ENCODE measurements around the gene STX11. TPM values are rescaled to one million over a fixed set of nuclear protein-coding genes. Genes with fewer than 3 reads are reported as not detected.

STX11 gene
- total RNA-seq, 1 experiment from 2014 or later, result 0.17 TPM

DNA sequence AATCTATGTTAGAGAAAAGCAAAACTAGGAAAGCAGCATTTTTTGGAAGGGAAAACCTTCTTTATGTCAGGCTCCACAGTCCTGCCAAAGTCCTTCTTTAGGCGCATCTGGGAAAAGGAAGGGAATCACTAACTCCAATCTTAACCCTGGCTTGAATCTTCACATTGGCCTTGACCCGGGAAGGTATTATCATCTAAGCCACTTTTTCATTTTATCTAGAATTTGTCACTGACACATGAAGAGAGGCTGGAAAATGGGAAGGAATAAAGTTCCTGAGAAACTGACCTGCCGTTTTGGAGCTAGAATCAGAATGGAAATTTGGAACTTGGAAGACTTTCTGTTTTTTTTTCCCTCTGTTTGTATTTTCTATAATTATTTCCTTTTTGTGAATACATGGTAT is 81.4 kb downstream of the STX11 start:
- no peak overlapping the region for H3K4me3 Mint-ChIP-seq
- H3K9me3 Mint-ChIP-seq, result peaks cover 19% of the 10 kb centered on the region
- no peak for ATAC-seq
- CTCF ChIA-PET, result interaction anchor here (2.5 kb wide), 1 partner anchor 13 kb away, joined by 12 read pairs; no protein-coding TSS in a partner anchor
- TF ChIP-seq NR2C2 (CRISPR knock-in tag; IDR thresholded peaks at IDR 0.05) (no peak), ZNF219 (CRISPR knock-in tag; IDR thresholded peaks at IDR 0.05; ENCODE audit: borderline replicate concordance) (no peak), CBFB (CRISPR knock-in tag; IDR thresholded peaks at IDR 0.05; ENCODE audit: low read depth) (no peak), ESRRA (CRISPR knock-in tag; IDR thresholded peaks at IDR 0.05; ENCODE audit: borderline replicate concordance) (no peak), TCF7 (CRISPR knock-in tag; IDR thresholded peaks at IDR 0.05; ENCODE audit: low read depth) (no peak), JUN (CRISPR knock-in tag; IDR thresholded peaks at IDR 0.05) (no peak), SOX15 (CRISPR knock-in tag; IDR thresholded peaks at IDR 0.05) (no peak), SMAD4 (CRISPR knock-in tag; IDR thresholded peaks at IDR 0.05) (no peak), ZNF317 (CRISPR knock-in tag; IDR thresholded peaks at IDR 0.05; ENCODE audit: borderline replicate concordance, low read depth) (no peak)
- TF ChIP-seq, protein P1, sequence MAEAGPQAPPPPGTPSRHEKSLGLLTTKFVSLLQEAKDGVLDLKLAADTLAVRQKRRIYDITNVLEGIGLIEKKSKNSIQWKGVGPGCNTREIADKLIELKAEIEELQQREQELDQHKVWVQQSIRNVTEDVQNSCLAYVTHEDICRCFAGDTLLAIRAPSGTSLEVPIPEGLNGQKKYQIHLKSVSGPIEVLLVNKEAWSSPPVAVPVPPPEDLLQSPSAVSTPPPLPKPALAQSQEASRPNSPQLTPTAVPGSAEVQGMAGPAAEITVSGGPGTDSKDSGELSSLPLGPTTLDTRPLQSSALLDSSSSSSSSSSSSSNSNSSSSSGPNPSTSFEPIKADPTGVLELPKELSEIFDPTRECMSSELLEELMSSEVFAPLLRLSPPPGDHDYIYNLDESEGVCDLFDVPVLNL (CRISPR knock-in tag; IDR thresholded peaks at IDR 0.05; ENCODE audit: borderline replicate concordance, low read depth), result no peak
- TF ChIP-seq, protein P2, sequence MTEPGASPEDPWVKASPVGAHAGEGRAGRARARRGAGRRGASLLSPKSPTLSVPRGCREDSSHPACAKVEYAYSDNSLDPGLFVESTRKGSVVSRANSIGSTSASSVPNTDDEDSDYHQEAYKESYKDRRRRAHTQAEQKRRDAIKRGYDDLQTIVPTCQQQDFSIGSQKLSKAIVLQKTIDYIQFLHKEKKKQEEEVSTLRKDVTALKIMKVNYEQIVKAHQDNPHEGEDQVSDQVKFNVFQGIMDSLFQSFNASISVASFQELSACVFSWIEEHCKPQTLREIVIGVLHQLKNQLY (CRISPR knock-in tag; IDR thresholded peaks at IDR 0.05), result no peak
- TF ChIP-seq, protein P3, sequence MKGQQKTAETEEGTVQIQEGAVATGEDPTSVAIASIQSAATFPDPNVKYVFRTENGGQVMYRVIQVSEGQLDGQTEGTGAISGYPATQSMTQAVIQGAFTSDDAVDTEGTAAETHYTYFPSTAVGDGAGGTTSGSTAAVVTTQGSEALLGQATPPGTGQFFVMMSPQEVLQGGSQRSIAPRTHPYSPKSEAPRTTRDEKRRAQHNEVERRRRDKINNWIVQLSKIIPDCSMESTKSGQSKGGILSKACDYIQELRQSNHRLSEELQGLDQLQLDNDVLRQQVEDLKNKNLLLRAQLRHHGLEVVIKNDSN (CRISPR knock-in tag; IDR thresholded peaks at IDR 0.05), result no peak
- TF ChIP-seq, protein P4, sequence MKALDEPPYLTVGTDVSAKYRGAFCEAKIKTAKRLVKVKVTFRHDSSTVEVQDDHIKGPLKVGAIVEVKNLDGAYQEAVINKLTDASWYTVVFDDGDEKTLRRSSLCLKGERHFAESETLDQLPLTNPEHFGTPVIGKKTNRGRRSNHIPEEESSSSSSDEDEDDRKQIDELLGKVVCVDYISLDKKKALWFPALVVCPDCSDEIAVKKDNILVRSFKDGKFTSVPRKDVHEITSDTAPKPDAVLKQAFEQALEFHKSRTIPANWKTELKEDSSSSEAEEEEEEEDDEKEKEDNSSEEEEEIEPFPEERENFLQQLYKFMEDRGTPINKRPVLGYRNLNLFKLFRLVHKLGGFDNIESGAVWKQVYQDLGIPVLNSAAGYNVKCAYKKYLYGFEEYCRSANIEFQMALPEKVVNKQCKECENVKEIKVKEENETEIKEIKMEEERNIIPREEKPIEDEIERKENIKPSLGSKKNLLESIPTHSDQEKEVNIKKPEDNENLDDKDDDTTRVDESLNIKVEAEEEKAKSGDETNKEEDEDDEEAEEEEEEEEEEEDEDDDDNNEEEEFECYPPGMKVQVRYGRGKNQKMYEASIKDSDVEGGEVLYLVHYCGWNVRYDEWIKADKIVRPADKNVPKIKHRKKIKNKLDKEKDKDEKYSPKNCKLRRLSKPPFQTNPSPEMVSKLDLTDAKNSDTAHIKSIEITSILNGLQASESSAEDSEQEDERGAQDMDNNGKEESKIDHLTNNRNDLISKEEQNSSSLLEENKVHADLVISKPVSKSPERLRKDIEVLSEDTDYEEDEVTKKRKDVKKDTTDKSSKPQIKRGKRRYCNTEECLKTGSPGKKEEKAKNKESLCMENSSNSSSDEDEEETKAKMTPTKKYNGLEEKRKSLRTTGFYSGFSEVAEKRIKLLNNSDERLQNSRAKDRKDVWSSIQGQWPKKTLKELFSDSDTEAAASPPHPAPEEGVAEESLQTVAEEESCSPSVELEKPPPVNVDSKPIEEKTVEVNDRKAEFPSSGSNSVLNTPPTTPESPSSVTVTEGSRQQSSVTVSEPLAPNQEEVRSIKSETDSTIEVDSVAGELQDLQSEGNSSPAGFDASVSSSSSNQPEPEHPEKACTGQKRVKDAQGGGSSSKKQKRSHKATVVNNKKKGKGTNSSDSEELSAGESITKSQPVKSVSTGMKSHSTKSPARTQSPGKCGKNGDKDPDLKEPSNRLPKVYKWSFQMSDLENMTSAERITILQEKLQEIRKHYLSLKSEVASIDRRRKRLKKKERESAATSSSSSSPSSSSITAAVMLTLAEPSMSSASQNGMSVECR (CRISPR knock-in tag; IDR thresholded peaks at IDR 0.05; ENCODE audit: borderline replicate concordance), result no peak
- TF ChIP-seq, protein P5, sequence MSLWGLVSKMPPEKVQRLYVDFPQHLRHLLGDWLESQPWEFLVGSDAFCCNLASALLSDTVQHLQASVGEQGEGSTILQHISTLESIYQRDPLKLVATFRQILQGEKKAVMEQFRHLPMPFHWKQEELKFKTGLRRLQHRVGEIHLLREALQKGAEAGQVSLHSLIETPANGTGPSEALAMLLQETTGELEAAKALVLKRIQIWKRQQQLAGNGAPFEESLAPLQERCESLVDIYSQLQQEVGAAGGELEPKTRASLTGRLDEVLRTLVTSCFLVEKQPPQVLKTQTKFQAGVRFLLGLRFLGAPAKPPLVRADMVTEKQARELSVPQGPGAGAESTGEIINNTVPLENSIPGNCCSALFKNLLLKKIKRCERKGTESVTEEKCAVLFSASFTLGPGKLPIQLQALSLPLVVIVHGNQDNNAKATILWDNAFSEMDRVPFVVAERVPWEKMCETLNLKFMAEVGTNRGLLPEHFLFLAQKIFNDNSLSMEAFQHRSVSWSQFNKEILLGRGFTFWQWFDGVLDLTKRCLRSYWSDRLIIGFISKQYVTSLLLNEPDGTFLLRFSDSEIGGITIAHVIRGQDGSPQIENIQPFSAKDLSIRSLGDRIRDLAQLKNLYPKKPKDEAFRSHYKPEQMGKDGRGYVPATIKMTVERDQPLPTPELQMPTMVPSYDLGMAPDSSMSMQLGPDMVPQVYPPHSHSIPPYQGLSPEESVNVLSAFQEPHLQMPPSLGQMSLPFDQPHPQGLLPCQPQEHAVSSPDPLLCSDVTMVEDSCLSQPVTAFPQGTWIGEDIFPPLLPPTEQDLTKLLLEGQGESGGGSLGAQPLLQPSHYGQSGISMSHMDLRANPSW (CRISPR knock-in tag; conservative IDR thresholded peaks at IDR 0.05; ENCODE audit: low read depth), result no peak
- peaks cover 33% of the 10 kb centered on the region for H3K4me1 Mint-ChIP-seq
- peak overlapping the region; percentile 27; the same call in 1 of the 2 replicates for H3K27ac Mint-ChIP-seq
- no peaks in the 10 kb centered on the region; the same call in 1 of the 2 replicates for H3K27me3 Mint-ChIP-seq (ENCODE audit: low read depth)
- no peak for DNase-seq (ENCODE audit: low spot score)
- peaks cover 19% of the 10 kb centered on the region for H3K36me3 Mint-ChIP-seq
- POLR2A ChIA-PET, result no interaction called here

DNA sequence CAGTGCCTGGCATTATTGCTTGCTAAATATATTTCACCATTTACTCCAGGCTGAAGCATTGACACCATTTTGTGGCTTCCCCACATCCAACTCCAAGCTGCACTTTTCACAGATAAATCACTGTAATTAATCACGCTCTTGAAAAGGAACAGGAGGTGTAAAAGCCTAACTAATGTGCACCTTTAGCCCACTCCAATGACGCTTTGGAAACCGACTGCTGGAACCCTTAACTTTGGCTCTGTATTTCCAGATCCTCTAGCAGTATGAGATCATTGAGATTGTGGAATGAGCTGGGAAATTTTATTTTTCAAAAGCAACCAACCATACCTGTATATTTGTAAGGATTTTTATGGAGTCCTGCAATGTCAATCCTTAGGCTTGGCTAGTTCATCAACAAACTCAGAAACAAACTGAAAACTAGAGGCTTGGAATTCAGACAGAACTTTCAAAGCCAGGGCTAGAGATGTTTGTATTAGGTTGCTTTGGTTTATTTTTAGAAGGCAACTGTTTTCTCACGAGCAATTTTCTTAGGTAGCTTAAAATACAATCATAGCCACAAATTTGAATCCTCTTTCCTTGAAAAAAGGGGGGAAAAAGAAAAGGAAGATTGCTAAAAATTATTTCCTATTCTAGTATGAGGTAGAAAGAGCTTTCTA is 82.0 kb downstream of the STX11 start:
- POLR2A ChIA-PET, result interaction anchor here (0.7 kb wide), 1 partner anchor 14 kb away, joined by 3 read pairs; no protein-coding TSS in a partner anchor
- no peak for DNase-seq (ENCODE audit: low spot score)
- no peaks in the 10 kb centered on the region; the same call in 1 of the 2 replicates for H3K27me3 Mint-ChIP-seq (ENCODE audit: low read depth)
- no peak overlapping the region for H3K4me3 Mint-ChIP-seq
- peaks cover 33% of the 10 kb centered on the region for H3K4me1 Mint-ChIP-seq
- ATAC-seq, result no peak
- CTCF ChIA-PET, result interaction anchor here (2.5 kb wide), 1 partner anchor 14 kb away, joined by 12 read pairs; no protein-coding TSS in a partner anchor
- H3K27ac Mint-ChIP-seq, result no peak overlapping the region
- H3K9me3 Mint-ChIP-seq, result peaks cover 19% of the 10 kb centered on the region
- H3K36me3 Mint-ChIP-seq, result peaks cover 19% of the 10 kb centered on the region
- TF ChIP-seq SMAD4 (CRISPR knock-in tag; IDR thresholded peaks at IDR 0.05) (no peak), ESRRA (CRISPR knock-in tag; IDR thresholded peaks at IDR 0.05; ENCODE audit: borderline replicate concordance) (no peak), ZNF219 (CRISPR knock-in tag; IDR thresholded peaks at IDR 0.05; ENCODE audit: borderline replicate concordance) (no peak), CBFB (CRISPR knock-in tag; IDR thresholded peaks at IDR 0.05; ENCODE audit: low read depth) (no peak), ELF4 (CRISPR knock-in tag; IDR thresholded peaks at IDR 0.05; ENCODE audit: low read depth) (no peak), PRRX2 (CRISPR knock-in tag; IDR thresholded peaks at IDR 0.05) (no peak), MXD4 (CRISPR knock-in tag; IDR thresholded peaks at IDR 0.05; ENCODE audit: borderline replicate concordance) (no peak)
- TF ChIP-seq, protein P6, sequence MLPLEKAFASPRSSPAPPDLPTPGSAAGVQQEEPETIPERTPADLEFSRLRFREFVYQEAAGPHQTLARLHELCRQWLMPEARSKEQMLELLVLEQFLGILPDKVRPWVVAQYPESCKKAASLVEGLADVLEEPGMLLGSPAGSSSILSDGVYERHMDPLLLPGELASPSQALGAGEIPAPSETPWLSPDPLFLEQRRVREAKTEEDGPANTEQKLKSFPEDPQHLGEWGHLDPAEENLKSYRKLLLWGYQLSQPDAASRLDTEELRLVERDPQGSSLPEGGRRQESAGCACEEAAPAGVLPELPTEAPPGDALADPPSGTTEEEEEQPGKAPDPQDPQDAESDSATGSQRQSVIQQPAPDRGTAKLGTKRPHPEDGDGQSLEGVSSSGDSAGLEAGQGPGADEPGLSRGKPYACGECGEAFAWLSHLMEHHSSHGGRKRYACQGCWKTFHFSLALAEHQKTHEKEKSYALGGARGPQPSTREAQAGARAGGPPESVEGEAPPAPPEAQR (CRISPR knock-in tag; IDR thresholded peaks at IDR 0.05), result no peak
- TF ChIP-seq, protein P7, sequence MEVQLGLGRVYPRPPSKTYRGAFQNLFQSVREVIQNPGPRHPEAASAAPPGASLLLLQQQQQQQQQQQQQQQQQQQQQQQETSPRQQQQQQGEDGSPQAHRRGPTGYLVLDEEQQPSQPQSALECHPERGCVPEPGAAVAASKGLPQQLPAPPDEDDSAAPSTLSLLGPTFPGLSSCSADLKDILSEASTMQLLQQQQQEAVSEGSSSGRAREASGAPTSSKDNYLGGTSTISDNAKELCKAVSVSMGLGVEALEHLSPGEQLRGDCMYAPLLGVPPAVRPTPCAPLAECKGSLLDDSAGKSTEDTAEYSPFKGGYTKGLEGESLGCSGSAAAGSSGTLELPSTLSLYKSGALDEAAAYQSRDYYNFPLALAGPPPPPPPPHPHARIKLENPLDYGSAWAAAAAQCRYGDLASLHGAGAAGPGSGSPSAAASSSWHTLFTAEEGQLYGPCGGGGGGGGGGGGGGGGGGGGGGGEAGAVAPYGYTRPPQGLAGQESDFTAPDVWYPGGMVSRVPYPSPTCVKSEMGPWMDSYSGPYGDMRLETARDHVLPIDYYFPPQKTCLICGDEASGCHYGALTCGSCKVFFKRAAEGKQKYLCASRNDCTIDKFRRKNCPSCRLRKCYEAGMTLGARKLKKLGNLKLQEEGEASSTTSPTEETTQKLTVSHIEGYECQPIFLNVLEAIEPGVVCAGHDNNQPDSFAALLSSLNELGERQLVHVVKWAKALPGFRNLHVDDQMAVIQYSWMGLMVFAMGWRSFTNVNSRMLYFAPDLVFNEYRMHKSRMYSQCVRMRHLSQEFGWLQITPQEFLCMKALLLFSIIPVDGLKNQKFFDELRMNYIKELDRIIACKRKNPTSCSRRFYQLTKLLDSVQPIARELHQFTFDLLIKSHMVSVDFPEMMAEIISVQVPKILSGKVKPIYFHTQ (CRISPR knock-in tag; IDR thresholded peaks at IDR 0.05), result no peak
